Adrenal gland (tissue), 5 donors: ENCODE data around the gene NRXN3.

Source experiments
- CTCF ChIP-seq, 6 experiments: fragments of 450-650 bp in 4 of 6; fragments of 200-600 bp in 2 of 6; sonication (generic) in 1 of 6; IDR thresholded peaks; 1 replicate in 5 of 6; 2 replicates in 1 of 6; pipeline versions ENCODE4 v1.5.1 to v1.8.0; 2016 to 2021; ENCODE audit warnings: antibody characterized with exemption in 6 of 6, mild to moderate bottlenecking in 2 of 6, moderate library complexity in 1 of 6
- POLR2A ChIP-seq, 2 donors: fragments of 450-650 bp; IDR thresholded peaks; one replicate each; pipeline ENCODE4 v1.6.1; 2017; ENCODE audit warnings: antibody characterized with exemption in 2 of 2, mild to moderate bottlenecking in 2 of 2, moderate library complexity in 1 of 2
- donor health status: DM: no; HTN: no; CAD: no.

GRCh38 chr14:79260406-79260805 lies 1090.2 kb downstream of the NRXN3 start:
- TF ChIP-seq POLR2A (IDR thresholded peaks at IDR 0.05) (no peak), CTCF (IDR thresholded peaks at IDR 0.05) (no peak)
